ENCODE data around the gene CDH4. TPM values are rescaled to one million over a fixed set of nuclear protein-coding genes. Genes with fewer than 3 reads are reported as not detected.
A peak's percentile ranks its signal among the peaks of the same experiment; 100 is the strongest.

CDH4 gene
- total and polyA plus RNA-seq, 2 of the 13 experiments (the other 11 are each of a cell fraction or from before 2014, with no cell fraction given) = not detected

DNA sequence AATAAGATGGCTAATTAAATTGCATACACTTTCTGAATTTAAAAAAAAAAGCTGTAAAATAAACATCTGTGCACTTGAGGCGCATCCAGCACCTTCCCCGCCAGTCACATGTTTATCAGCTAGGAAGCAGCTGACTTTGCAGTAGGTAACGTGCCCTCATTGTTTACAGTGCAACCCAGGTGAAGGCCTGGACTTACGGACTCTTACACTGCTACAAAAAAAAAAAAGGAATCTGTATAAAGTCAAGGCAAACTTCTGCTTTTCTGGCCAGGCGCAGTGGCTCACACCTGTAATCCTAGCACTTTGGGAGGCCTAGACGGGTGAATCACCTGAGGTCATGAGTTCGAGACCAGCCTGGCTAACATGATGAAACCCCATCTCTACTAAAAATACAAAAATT lies 327.8 kb downstream of the CDH4 start (continued):
- TF ChIP-seq, protein P1, sequence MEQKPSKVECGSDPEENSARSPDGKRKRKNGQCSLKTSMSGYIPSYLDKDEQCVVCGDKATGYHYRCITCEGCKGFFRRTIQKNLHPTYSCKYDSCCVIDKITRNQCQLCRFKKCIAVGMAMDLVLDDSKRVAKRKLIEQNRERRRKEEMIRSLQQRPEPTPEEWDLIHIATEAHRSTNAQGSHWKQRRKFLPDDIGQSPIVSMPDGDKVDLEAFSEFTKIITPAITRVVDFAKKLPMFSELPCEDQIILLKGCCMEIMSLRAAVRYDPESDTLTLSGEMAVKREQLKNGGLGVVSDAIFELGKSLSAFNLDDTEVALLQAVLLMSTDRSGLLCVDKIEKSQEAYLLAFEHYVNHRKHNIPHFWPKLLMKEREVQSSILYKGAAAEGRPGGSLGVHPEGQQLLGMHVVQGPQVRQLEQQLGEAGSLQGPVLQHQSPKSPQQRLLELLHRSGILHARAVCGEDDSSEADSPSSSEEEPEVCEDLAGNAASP (CRISPR knock-in tag; IDR thresholded peaks at IDR 0.05; ENCODE audit: borderline replicate concordance) = peak; percentile 96
- peak; percentile 81 for TF ChIP-seq HNF4A (CRISPR knock-in tag; IDR thresholded peaks at IDR 0.05)
- TF ChIP-seq TFAP4 (IDR thresholded peaks at IDR 0.05; ENCODE audit: borderline replicate concordance, low read depth) = peak; percentile 88
- no peak for TF ChIP-seq ZBTB26 (CRISPR knock-in tag; IDR thresholded peaks at IDR 0.05; ENCODE audit: borderline replicate concordance)
- peak; percentile 25 for TF ChIP-seq SALL1 (CRISPR knock-in tag; IDR thresholded peaks at IDR 0.05)
- no peak for TF ChIP-seq KLF13 (CRISPR knock-in tag; IDR thresholded peaks at IDR 0.05)
- TF ChIP-seq ZNF616 (CRISPR knock-in tag; IDR thresholded peaks at IDR 0.05; ENCODE audit: low read depth) = no peak
- TF ChIP-seq, protein P2, sequence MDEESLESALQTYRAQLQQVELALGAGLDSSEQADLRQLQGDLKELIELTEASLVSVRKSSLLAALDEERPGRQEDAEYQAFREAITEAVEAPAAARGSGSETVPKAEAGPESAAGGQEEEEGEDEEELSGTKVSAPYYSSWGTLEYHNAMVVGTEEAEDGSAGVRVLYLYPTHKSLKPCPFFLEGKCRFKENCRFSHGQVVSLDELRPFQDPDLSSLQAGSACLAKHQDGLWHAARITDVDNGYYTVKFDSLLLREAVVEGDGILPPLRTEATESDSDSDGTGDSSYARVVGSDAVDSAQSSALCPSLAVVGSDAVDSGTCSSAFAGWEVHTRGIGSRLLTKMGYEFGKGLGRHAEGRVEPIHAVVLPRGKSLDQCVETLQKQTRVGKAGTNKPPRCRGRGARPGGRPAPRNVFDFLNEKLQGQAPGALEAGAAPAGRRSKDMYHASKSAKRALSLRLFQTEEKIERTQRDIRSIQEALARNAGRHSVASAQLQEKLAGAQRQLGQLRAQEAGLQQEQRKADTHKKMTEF (CRISPR knock-in tag; IDR thresholded peaks at IDR 0.05) = 0 out of 2 replicates have a peak, but pooled peaks have one; percentile 28
- TF ChIP-seq RAD51 (IDR thresholded peaks at IDR 0.05; ENCODE audit: borderline replicate concordance) = peak; percentile 52
- peak; percentile 96 for TF ChIP-seq ARNTL (CRISPR knock-in tag; IDR thresholded peaks at IDR 0.05)
- no peak for TF ChIP-seq FOXK2 (IDR thresholded peaks at IDR 0.05)
- no peak for TF ChIP-seq PITX1 (CRISPR knock-in tag; IDR thresholded peaks at IDR 0.05)
- TF ChIP-seq MIXL1 (CRISPR knock-in tag; IDR thresholded peaks at IDR 0.05) = 0 out of 2 replicates have a peak, but pooled peaks have one; percentile 48
- TF ChIP-seq ZNF441 (CRISPR knock-in tag; IDR thresholded peaks at IDR 0.05; ENCODE audit: borderline replicate concordance) = 0 out of 2 replicates have a peak, but pooled peaks have one; percentile 35
- TF ChIP-seq, protein P3, sequence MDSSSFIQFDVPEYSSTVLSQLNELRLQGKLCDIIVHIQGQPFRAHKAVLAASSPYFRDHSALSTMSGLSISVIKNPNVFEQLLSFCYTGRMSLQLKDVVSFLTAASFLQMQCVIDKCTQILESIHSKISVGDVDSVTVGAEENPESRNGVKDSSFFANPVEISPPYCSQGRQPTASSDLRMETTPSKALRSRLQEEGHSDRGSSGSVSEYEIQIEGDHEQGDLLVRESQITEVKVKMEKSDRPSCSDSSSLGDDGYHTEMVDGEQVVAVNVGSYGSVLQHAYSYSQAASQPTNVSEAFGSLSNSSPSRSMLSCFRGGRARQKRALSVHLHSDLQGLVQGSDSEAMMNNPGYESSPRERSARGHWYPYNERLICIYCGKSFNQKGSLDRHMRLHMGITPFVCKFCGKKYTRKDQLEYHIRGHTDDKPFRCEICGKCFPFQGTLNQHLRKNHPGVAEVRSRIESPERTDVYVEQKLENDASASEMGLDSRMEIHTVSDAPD (CRISPR knock-in tag; IDR thresholded peaks at IDR 0.05) = no peak
- TF ChIP-seq FOXP1 (IDR thresholded peaks at IDR 0.05) = no peak
- peak; percentile 78 for TF ChIP-seq FOXP1 (CRISPR knock-in tag; IDR thresholded peaks at IDR 0.05)

All from HepG2 (cell line).